Stimulated activated CD4-positive, alpha-beta T cell treated with anti-CD3 and anti-CD28 coated beads, Interleukin-4, amount 100 ng/mL, for 48 hours (primary cell): Measurements from ENCODE around the gene TDRD12.
"Not testable (repeated sequence)": the region's sequence is repeated elsewhere in the genome, so short reads cannot be mapped to it uniquely, and the experiment has no call there.

Experiments used
- DNase-seq, 2 donors: peaks; one replicate each; pipeline ENCODE4 v3.0.0-alpha.2; 2020; ENCODE audit warnings: low read depth in 2 of 2

Gene TDRD12

DNA sequence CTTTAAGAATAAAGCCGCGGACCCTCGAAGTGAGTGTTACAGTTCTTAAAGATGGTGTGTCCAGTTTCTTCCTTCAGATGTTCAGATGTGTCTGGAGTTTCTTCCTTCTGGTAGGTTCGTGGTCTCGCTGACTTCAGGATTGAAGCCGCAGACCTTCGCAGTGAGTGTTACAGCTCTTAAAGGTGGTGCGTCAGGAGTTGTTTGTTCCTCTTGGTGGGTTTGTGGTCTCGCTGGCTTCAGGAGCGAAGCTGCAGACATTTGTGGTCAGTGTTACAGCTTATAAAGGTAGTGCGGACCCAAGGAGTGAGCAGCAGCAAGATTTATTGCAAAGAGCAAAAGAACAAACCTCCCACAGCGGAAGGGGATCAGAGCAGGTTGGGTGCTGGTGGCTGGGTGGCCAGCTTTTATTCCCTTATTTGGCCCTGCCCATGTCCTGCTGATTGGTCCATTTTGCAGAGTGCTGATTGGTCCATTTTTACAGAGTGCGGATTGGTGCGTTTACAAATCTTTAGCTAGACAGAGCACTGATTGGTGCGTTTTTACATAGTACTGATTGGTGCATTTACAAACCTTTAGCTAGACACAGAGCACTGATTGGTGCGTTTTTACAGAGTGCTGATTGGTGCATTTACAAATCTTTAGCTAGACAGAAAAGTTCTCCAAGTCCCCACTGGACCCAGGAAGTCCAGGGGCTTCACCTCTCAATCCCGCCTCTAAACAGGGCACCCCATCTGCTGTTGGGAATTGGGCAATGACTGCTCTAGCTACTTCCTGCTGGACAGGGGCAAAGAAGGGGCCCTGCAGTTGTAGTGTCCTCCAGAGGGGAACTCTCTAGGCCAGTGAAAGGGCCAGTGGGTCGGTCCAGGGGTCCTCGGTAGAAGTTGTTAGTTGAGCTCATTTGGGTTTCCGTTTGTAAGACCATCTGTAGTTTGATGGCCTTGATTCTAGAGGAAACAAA lies 26.1 kb upstream of the TDRD12 start:
- peak in 1 of 2 donors; percentile 28 for DNase-seq

DNA sequence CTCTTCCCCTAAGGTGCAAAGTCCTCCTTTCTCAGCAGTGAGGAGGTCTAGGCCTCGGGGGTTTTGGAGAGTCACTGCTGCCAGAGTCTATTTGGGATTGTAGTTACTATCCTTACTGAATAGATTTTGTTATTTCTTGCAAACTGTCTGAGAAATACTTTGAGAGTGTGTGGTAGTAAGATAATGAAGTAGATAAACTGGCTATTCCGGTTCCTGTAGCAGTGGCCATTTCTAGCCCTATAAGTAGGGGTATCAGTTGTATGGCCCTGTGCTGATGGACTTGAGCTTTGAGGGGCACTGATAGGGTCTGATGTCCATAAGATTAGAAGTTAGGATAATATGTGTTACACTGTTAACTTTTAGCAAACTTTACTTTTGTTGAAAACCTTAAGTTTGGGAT lies 25.3 kb upstream of the TDRD12 start:
- not testable (repeated sequence) for DNase-seq

DNA sequence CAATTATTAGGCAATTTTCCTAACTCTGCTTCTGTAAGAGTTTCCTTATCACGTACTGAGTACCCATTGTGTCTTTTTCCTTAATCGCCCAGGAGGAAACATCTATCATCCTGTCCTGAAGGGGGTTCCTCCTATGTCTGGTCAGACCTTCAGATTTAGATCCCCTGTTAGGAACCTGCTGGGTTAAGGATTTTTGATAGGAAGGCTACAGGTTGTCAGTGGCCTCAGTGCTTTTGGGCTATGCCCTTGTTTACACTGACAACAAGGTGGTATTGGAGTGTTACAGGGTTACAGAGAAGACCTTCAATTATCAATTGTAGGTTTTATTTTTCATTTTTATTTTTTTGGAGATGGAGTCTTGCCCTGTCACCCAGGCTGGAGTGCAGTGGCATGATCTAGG lies 24.7 kb upstream of the TDRD12 start:
- not testable (repeated sequence) for DNase-seq

DNA sequence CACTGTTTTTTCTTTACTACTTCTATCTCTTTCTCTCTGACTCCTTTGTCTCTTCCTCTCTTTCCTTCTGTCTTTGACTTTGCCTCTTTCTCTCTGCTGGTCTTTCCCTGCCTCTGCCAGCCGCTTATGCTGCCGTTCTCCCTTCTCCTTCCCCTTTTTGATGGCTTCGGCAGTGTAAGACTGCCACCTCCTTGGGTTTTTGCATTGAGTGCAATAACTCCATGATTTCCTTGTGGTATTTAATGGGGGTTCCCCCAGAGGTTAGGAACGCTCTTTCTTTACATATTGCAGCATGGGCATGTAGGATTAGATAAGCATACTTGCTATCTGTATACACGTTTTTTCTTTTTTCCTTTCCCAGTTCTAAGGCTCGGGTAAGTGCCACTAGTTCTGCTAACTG lies 24.1 kb upstream of the TDRD12 start:
- DNase-seq, result not testable (repeated sequence)

DNA sequence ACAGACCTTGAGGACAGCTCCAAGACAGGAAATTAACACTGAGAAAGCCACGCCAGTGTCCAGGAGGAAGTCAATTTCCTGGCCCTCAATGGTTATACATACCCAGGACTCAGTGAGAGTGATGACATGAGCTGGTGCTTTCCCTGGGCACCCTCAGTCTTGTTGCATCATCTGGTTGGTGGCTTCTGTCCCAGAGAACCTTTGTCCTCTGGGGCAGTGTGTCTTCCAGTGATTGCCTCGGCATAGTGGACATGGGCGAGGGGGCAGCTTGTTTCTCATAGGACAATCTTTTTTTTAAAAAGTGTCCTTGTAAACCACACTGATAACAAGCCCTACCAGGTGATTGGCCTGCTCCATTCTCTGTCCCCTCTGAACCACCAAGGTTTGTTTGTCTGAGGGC lies 22.8 kb upstream of the TDRD12 start:
- not testable (repeated sequence) for DNase-seq

DNA sequence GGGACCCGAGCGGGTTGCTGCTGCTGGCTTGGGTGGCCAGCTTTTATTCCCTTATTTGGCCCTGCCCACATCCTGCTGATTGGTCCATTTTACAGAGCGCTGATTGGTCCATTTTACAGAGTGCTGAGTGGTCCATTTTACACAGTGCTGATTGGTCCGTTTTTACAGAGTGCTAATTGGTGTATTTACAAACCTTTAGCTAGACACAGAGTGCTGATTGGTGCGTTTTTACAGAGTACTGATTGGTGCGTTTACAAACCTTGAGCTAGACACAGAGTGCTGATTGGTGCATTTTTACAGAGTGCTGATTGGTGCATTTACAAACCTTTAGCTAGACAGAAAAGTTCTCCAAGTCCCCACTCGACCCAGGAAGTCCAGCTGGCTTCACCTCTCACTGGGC lies 19.4 kb upstream of the TDRD12 start:
- DNase-seq, result not testable (repeated sequence)

DNA sequence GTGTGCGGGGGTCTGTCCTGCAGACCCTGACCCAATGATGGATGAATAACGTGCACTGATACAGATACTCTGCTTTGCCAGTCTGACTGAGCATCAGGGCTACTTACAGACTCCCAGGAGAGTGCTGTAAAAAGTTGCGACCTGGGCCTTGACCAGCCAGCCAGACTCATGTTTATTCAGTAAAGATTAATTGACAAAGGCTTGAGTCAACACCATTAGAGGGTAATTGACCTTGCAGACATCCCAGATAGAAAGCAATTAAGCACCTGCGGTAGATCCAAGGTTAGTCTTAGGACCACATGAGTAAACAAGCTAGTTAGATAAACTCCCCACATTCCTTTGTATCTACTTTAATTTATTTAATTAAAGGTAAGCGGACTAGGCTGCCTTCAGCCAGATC lies 17.6 kb upstream of the TDRD12 start:
- no peak for DNase-seq

DNA sequence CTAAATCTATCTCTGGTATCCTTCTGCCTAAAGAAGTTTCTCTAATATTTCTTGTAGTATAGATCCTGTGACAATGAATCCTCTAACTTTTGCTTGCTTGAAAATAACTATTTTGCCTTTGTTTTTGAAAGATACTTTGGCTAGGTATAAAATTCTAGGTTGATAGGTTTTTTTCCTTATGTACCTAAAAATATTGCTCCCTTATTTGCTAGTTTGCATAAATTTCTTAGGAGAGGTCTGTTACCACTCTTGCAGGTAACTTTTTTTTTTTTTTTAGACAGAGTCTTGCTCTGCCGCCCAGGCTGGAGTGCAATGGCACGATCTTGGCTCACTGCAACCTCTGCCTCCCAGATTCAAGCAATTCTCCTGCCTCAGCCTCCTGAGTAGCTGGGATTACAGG lies 15.6 kb upstream of the TDRD12 start:
- DNase-seq, result not testable (repeated sequence)

DNA sequence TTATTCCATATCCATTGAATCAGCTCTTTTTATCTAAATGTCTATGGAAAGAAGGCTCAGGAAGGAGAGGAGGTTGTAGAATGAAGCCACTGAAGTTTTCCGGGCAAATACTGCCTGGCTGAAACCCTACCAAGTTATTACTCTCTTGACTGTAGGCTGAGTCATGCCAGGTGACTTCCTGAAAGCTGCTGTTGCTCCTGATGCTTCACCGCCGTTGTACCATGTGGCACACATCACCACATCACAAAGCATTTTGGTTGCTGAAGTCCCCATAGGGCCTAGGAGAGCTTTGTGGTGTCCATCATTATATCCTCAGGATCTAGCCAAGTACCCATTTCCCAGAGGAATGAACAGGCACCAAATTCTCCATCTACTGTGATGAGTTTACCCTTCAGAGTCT lies 11.1 kb upstream of the TDRD12 start:
- DNase-seq, result no peak

DNA sequence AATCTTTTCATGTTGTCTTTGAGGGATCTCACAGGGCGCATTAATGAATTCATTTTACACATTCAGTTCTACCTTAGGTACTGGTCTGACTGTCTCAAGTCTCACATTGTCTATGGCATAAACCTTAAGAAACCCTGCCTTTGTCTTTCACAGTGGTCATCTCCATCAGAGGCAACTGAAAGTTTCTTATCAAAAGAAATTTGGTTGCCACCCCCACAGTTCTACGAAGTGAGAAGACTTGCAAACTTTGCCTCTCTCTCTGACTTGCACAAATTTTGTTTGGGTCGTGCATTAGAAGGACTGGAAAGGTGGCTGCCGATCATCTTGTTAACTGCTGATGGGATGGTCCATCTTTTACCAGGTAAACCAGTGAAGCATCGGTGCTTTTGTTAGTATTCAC lies 10.5 kb upstream of the TDRD12 start:
- no peak for DNase-seq

DNA sequence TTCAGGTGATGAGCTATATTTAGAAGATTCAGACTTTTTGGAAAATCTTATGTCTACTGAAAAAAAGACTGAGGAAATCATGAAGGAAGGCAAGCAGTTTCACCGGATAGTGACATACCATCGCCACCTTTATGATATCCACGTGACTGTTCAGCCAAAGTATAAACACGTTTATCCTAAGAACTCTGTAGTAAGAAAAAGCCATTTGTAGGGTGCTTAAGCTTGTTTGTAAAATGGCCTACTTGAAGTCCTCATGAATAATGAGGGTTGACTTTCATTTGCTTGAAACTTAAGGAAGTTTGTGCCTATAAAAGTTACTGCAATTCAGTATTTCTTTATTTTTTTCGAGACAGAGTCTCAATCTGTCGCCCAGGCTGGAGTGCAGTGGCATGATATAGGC lies 7.8 kb upstream of the TDRD12 start:
- no peak for DNase-seq

DNA sequence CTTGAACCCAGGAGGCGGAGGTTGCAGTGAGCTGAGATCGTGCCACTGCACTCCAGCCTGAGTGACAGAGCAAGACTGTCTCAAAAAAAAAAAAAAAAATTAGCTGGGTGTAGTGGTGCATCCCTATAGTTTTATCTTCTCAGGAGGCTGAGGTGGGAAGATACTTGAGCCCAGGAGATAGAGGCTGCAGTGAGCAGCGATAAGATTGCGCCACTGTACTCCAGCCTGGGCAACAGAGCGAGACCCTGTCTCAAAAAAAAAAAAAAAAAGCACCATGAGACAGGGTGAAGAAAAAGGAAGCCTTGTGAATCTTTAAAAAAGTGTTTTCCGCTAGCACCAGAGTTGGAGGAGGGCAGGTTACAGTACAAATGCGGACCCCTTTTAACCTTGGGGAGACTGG lies 3.4 kb upstream of the TDRD12 start:
- not testable (repeated sequence) for DNase-seq

DNA sequence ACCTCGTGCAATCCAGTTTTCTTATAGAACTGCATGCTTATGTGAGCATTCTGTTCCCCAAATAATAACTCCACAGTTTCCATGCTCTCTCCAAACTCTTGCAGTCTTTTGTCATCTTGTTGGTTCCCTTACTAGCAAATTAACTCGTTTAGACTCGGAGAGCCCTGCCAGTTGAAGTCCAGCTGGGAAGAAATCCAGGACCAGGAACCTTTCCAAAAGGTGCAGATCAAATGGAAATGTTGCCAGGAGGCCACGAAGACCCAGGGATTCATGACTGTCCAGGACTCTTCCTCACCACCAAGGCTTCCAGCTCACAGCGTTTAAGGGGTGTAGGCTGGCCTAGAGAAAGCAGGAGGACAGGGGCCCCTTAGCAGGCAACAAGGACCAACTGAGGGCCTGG lies 2.1 kb upstream of the TDRD12 start:
- no peak for DNase-seq

DNA sequence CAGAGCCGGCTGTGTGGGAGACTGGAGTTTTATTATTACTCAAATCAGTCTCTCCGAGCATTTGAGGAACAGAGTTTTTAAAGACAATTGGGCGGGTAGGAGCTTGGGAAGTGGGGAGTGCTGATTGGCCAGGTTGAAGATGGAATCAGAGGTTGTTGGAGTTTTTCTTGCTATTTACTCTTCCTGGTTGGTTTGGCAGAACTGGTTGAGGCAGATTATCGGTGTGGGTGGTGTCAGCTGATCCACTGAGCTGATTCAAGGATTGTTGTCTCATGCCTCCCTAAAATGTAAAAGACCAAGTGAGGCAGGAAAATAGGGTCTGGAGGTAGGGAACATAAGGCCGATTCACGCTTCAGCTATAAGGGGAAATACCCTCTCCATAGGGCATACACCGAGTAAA lies 1.3 kb upstream of the TDRD12 start:
- DNase-seq, result no peak

DNA sequence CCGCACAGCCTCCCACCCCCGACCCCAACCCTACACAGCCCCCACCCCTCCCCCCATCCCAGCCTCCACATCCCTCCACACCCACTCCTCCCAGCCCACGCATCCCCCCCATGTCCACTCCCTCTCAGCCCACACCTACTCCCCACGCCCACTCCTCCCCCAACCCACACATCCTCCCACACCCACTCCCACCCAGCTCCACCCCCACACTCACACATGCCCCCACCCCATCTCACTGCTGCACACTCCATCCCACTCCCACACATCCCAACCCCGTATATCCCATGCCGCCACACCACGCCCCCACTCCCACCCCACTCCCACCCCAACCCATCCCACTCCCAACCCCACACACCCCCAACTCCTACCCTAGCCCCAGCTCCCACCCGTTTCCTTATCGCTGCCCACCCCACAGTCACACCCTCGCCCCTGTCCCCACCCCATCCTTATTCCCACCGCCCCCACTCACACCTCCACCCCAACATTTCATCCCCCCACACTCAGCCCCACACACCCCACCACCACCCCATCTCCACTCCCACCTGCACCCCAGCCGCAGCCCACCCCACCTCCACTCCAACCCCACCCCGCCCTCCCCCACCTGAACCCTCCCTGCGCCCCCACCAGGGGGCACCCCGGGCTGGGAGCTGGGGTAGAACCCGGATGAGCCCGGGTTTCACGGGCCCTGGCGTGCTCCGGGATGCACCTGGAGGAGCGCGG lies 809 bp downstream of the TDRD12 start:
- DNase-seq, result no peak

DNA sequence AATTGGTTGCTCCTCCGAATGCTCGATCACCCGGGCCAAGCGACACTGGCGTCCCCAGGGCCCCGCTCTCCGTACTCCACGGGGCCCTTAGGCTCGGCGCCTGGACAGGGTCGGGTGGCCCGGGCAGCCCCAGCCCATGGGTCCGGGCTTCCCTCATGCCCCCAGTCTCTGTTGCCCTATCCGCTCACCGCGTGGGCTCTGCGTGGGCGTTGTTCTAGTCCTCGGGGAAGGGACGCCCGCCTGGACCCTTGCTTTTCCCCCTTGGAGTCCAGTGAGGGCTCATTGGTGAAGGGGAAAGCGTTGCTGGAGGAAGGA lies 1.3 kb downstream of the TDRD12 start:
- no peak for DNase-seq

DNA sequence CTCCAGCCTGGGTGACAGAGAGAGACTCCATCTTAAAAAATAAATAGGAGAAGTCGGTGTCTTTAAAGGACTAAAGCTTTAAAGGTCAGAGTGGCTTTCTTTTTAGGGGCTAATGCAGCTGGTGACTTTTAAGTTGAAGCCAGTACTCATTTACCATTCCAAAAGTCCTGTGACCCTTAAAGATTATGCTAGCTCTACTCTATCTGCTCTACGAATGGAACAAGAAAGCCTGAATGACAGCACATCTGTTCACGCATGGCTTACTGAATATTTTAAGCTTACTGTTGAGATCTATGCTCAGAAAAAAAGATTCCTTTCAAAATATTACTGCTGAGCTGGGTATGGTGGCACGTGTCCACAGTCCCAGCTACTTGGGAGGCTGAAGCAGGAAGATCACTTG lies 16.4 kb downstream of the TDRD12 start:
- no peak for DNase-seq

DNA sequence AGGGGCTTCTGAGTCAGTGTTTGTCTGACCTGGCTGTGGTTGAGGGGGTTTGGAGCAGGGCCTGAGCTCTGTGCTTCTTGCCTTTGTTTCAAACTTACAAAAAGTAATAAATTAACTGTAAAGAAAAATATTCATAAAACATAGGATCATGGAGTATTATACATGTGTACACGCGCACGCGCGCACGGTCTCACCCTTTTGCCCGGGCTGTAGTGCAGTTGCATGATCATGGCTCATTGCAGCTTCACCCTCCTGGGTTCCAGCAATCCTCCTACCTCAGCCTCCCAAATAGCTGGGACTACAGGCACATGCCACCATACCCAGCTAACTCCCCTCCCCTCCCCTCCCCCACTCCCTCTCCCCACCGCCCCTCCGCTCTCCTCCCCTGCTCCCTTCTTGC lies 23.5 kb downstream of the TDRD12 start:
- no peak for DNase-seq

DNA sequence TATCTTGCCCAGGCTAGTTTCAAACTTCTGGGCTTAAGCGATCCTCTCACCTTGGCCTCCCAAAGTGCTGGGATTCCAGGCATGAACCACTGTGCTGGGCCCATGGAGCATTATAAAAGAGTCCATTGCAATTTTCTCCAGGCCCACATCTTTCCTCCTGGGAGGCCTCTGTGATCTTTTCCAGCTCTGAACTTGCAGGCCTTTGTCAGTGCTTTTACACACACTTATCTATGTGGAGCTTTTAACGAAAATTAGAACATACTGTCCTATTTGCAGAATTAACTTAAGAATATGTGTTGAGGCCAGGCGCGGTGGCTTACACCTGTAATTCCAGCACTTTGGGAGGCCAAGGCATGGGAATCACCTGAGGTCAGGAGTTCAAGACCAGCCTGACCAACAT lies 23.9 kb downstream of the TDRD12 start:
- DNase-seq, result no peak

DNA sequence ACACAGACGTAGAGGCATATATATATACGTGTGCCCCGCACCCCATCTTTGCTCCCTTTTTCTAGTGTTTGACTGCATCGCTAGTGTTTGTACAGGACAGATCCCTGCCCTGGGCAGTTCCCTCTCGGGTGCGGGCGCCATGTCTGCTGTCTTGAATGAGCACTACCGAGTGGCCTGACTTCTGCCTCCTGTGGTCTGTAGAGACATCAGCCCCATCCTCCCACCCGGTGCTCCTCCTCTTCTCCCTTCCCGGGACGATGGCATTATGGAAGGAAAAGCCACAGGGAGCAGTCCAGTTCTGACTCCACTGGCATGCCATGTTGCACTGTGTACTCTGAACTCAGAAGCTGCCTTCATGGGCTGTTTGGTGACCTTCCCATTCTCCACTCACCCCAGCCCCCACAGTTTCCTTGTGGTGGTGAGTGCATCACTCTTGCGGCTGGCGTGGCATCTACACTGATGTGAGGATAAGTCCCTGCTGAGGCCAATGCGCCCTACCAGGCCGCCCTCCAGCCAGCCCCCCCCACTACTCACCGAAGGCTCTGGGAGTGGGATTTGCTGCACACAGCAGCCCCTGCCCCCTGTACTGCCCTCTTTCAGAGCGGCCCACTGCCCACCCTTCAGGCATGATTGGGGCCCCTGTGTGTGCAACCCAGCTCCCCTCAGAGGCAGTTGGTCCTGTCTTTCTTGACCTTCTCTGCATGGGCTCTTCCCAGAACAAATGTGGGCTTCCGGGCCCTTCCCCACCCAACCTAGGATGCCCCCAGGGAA lies 25.2 kb downstream of the TDRD12 start:
- no peak for DNase-seq

DNA sequence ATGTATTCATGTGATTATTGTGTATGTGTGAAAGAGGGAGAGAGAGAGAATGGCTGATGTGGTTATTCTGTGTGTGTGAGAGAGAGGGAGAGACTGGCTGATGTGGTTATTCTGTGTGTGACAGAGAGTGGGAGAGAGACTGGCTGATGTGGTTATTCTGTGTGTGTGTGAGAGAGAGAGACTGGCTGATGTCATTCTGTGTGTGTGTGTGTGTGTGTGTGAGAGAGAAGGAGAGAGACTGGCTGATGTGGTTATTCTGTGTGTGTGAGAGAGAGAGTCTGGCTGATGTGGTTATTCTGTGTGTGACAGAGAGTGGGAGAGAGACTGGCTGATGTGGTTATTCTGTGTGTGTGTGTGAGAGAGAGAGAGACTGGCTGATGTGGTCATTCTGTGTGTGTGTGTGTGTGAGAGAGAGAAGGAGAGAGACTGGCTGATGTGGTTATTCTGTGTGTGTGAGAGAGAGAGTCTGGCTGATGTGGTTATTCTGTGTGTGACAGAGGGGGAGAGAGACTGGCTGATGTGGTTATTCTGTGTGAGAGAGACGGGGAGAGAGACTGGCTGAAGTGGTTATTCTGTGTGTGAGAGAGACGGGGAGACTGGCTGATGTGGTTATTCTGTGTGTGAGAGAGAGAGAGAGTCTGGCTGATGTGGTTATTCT lies 26.2 kb downstream of the TDRD12 start:
- DNase-seq, result not testable (repeated sequence)

DNA sequence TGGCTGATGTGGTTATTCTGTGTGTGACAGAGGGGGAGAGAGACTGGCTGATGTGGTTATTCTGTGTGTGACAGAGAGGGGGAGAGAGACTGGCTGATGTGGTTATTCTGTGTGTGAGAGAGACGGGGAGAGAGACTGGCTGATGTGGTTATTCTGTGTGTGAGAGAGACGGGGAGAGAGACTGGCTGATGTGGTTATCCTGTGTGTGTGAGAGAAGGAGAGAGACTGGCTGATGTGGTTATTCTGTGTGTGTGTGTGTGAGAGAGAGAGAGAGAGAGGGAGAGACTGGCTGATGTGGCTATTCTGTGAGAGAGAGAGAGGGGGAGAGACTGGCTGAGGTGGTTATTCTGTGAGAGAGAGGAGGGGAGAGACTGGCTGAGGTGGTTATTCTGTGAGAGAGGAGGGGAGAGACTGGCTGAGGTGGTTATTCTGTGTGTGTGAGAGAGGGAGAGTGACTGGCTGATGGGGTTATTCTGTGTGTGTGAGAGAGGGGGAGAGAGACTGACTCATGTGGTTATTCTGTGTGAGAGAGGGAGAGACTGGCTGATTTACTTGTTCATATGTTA lies 27.1 kb downstream of the TDRD12 start:
- not testable (repeated sequence) for DNase-seq
